ENCODE data around the gene SMOC2.

- TF ChIP-seq CTCF (conservative IDR thresholded peaks at IDR 0.05 in 1 of 2, IDR thresholded peaks at IDR 0.05 in 1 of 2; ENCODE audit: extremely low read depth in 1 of 2, insufficient read depth in 1 of 2, low read depth in 1 of 2, low read length in 2 of 2), result no peak
- TF ChIP-seq EZH2 (IDR thresholded peaks at IDR 0.05; ENCODE audit: borderline replicate concordance, low read length), result no peak
These were observed 177.7 kb downstream of the SMOC2 start for GRCh38 chr6:168618546-168619315.

All from mammary epithelial cell (primary cell).